GM19043 (cell line): ENCODE results near the gene TNFSF18.
A peak's percentile ranks its signal among the peaks of the same experiment; 100 is the strongest.

Source experiments
- ATAC-seq: cut with Tn5 transposase; IDR thresholded peaks from one replicate; pipeline ENCODE4 v1.9.1; 2021; ENCODE audit warnings: low read depth; ENCODE audit not compliant: unreplicated experiment

The TNFSF18 gene

DNA sequence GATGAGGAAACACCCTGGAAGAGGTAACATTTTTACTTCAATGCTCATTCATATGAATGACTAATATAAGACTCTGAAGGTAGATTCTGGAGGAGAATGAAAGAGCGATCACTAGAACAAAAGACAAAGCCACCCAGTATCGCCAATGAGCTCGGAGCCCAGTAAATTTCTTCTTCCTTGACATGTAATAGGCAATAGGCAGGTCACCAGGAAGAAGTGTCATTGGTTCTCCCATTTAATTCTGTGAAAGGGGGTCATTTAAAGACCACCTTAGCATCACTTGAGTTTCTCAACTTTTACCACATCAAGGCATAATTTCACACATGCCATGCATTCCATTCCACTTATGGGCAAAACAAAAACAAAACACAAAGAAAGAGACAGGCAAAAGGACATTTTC lies 7.9 kb downstream of the TNFSF18 start:
- no peak for ATAC-seq

DNA sequence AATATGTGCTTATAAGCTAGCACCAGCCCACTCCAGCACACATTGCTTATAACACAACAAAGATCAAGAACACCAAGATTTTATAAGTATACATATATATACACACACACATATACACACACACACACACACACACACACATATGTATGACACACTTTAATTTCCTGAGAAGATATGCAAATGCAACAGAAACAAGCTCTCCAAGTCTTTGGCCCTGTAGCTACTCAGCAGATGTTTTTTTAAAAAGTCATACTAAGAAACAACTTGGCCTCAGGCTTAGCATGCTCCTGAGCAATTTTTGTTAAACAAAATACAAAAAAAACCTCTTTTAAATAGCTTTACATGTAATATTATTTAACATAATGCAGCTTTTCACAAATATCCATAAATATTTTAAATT lies 11.1 kb downstream of the TNFSF18 start:
- ATAC-seq: no peak

DNA sequence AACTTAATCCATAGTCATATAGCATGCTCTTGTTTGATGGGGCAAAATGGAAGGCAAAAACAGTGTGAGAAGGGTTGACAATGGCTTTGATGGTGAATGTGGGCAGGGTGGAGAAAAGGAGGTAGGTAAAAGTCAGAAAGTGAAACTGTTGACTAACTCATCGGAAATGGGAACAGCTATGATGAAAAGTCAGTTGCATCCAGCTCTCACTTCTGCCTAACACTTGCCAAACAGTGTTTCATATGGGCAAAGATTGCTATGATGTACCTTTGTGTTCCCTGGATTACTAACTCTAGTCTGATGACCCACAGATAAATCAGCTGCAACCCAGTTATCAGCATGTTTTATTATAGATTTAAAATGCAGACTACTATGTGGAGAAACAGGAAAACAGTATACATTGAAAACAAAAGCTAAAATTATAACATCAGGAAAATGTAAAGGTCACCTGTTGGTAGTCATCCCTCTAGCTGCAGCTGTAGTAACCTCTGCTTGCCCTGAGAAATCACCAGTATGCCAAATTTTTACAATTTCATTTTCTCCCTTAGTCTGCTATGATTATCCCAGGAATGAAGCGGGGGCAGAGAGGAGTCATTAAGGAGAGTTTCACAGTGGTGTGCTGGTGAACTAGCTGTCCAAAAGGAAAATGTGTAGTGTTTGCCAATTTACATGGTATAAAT lies 11.7 kb downstream of the TNFSF18 start:
- no peak for ATAC-seq

DNA sequence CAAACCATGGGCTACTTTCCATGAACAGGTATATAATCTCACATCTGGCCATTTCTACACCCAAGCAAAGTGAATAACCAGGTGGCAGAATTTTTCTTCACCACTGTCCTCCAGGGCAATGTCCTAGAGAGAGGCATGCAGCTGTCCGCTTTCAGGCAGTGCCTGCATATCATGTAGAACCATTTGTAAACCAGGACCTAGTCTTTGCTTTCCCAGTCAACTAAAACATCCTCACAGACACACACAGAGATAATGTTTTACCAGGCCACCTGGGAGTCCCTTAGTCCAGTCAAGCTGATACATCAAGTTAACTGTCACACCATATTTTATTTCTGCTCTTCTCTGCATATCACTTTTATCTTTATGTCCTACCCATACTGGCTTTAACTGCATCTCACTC lies 26.2 kb downstream of the TNFSF18 start:
- ATAC-seq: no peak

DNA sequence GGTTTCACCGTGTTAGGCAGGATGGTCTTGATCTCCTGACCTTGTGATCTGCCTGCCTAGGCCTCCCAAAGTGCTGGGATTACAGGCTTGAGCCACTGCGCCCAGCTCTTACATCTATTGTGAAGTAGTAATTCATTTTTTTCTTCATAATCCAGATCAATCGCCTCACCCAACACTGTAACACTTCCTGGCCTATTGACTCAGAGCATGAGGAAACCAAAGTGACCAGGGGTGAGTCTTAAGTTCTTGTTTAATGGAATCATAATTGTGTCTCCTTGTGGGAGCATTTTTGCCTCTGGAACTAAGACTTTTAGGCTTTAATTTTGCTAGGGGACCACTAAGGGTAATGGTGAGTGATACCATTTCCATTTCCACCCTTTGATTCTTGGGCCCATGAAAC lies 27.4 kb downstream of the TNFSF18 start:
- ATAC-seq: no peak

DNA sequence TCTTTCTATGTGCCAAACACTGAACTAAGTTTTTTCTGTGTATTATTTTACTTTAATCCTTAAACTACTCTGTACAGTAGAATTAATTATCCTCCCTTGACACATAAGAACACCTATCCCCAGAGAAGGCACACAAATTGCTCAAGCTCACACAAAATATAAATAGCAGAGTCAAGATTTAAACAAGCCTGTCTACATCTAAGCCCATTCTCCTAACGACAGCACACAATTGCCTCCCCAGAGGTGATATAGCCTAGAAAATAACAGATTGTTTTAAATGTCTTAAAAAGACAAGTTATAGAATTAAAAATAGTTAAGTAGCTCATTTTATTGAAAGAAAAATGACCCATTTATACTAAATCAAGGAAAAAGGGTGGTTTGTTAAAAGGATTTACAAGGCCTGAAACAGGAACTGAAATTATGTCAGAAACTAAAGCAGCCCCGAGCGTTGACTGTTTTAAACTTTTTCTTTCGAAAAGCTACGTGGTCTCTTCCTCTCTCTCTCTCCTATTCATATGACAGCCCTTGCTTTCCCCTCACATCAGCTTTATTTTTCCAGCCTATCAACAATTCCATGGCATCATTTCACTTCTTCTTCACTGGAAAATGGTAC lies 30.5 kb downstream of the TNFSF18 start:
- ATAC-seq: peak; percentile 92

DNA sequence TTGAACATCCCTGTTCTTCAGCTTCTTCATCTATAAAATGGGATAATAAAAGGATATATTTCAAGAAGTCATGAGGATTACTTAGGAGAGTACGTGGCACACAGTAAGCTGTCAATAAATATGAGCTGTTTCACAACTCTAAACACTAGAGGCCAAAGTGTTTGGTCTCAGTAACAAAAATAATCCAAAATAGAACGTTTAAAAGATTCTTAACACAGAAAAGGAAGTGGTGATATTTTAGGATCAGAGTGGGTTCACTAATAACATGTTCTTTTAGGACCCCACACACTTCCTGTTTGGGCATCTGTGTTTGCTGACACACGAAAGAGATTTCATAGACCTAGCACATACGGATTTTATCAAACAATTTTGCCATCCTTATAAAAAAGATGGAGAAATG lies 32.9 kb downstream of the TNFSF18 start:
- ATAC-seq: no peak

DNA sequence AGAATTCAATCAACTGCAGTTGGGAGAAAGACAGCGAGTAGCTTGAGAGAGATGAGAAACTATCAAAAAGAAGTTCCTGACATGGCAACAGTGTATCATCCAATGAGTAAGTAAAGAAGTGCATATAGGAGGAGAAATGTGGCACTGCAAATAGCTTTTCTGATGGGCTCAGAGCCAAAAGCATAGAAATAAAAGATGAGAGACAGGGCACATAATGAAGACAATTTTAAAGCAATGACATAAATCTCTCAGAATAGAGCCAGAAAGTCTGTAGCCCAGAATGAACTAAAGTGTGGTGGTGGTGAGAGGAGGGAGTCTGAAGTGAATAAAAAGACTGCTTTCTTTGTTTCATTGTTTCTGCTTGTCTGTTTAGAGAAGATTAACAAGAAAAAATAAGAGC lies 34.3 kb downstream of the TNFSF18 start:
- no peak for ATAC-seq

DNA sequence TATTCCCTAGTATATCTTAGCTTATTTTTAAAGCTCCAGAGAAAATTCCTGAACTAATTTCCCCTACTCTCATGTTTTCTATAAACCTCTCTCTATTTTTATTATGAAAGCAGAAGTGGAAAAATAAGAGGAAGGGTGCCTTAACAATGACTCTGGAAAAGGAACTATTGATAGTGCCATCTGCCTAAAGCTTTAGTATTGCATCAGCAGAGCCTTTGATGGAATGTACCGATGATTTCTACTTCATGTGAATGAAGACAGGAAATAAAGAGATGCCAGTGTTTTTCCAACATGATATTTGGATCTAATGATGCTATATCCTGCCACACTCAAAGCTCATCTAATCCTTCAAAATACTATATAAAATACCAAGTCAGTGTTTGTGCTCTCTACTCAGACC lies 35.1 kb downstream of the TNFSF18 start:
- no peak for ATAC-seq

DNA sequence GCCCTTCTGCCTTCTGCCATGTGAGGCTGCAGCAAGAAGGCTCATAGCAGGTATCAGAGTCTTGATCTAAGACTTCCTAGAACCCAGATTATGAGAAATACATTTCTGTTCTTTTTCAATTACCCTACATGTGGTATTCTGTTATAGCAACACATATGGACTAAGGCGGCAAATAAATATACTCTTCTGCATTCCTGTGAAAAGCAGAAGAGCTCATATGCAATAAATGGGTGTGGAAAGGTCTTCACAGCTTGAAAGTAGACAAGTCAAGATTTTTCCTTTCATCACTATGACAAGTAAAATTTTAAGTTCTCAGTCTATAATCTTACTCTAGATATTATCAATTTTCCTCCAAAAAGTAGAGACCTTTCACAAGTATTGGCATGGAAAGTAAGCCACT lies 36.6 kb downstream of the TNFSF18 start:
- ATAC-seq: no peak

DNA sequence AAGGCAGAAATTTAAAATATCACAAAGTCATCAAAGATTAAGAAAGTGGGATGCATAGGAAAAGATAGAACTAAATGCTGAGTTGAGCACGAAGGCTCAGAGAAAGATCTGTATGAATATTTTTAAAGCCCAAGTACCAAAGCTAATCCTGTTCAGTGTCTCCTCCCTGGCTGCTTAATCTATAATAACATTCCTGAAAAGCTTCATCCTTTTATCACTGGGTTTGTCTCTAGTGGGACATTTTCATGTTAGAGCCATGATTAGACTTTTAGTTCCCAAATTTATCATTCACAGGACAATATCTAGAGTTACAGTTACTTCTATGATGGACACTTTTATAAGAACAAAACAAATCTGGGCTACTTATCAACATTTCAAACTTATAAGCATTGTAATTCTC lies 38.6 kb downstream of the TNFSF18 start:
- ATAC-seq: no peak

DNA sequence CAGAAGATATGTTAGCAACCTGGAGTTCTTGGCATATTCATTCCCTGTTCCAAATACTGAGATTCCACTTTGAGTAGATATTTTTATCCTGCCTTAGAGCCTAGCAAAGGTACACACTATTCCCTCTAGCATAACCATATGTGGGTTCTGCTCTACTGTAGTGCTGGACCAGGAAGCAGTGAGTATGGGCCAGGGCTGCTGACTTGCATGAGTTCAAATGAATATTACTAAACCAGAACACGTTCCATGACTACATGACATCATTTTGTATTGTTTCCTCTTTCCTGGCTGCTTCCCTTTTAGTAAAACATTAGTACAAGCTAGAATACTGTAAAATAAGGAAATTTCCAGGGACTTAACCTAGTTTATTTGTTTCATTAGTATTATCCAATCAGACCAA lies 41.1 kb downstream of the TNFSF18 start:
- ATAC-seq: no peak

DNA sequence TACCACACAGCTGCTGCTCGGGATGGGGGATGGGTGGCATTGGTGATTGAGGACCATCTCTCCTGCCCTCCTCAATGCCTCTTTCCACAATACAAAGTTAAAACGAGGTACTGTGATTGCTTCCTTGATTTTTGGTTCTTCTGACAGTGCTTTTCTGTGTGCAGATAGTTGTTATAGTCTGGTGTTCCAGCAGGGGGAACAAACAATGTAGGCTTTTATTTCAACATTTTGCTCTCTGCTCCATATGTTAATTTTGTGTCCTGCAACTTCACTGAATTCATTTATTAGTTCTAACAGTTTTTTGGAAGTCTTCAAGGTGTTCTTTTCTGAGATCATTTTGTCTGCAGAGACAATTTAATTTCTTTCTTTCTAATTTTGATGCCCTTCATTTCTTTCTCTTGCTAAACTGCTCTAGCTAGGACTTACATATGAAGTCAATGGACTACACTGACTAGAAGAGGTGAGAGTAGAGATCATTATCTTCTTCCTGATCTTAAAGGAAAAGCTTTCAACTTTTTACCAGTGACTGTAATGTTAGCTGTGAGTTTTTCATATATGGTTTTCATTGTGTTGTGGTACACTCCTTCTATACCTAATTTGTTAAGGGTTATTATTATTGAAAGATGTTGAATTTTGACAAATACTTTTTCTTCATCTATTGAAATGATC lies 45.4 kb downstream of the TNFSF18 start:
- ATAC-seq: no peak

DNA sequence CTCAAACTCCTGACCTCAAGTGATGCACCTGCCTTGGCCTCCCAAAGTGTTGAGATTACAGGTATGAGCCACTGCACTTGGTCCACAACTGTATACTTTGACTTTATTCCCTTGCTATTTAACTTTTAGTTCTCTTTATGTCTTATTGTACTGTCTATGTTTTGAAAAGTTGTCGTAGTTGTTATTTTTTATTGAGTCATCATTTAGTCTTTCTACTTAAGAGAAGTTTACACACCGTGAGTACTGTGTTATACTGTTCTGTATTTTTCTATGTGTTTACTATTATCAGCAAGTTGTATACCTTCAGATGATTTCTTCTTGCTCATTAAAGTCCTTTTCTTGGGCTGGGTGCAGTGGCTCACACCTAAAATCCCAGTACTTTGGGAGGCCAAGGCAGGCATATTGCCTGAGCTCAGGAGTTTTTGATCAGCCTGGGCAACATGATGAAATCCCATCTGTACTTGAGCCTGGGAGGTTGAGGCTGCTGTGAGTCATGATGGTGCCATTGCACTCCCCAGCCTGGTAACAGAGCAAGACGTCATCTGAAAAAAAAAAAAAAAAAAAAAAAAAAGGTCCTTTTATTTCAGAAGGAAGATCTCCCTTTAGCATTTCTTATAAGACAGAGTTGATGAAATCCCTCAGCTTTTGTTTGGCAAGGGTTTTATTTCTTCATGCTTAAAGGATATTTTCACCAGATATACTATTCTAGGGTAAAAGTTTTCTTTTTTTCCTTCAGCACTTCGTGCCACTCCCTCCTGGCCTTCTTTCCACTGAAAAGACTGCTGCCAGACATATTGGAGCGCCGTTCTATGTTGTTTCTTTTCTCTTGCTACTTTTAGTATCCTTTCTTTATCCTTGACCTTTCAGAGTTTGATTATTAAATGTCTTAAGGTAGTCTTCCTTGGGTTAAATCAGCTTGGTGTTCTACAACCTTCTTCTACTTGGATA lies 47.6 kb downstream of the TNFSF18 start:
- ATAC-seq: no peak

DNA sequence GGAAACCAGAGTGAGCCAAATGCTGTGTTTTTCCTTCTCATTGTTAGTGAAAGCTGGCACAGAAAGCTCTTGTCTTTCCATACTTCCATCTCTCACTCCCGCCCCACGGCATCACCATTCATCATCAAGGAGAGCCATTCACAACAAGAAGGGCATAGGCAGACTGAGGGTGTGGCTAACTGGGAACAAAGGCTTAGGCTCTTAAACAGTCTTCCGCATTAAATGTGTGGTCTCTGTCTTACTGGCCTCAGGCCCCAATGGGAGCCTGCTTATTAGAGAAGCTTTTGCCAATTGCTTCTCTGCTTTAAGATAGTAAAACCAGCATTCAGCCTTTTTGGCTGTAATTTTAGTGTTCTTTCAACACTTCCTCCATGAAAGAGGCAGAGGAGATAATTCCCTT lies 51.4 kb downstream of the TNFSF18 start:
- no peak for ATAC-seq

DNA sequence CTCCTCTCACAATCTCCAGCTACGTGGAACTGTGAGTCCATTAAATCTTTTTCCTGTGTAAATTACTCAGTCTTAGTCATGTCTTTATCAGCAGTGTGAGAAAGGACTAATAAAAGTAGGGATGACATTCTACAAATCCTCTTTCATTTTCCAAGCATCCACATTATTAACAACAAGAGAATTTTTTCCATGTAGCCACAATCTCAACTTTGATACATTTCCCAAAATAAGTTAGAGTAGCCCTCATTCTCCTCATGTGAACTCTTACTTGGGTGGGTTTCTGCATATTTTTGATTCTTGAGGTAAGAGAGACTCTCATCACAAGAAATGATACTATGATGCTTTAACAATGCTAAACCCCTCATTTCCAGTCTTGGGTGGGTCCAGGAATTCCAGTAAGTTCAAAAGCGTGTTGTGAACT lies 52.8 kb downstream of the TNFSF18 start:
- ATAC-seq: no peak

DNA sequence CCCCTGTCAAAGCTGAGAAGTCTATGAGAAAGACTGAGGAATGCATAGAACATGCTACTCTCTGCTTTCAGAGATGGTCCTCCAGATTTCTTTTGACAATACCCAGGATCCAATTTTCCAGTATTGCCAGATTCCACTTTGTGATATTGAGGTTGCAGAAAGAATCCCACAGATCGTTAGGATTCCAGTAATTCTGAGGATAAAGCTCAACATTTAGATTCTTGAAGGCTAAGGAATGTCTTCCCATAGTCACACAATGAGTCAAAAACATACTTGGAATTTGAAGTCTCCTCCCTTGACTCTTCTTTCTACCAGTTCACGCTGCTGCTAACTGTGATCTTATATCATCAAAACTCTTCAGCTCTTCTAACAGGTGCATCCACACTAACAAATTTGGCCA lies 57.1 kb downstream of the TNFSF18 start:
- ATAC-seq: no peak

DNA sequence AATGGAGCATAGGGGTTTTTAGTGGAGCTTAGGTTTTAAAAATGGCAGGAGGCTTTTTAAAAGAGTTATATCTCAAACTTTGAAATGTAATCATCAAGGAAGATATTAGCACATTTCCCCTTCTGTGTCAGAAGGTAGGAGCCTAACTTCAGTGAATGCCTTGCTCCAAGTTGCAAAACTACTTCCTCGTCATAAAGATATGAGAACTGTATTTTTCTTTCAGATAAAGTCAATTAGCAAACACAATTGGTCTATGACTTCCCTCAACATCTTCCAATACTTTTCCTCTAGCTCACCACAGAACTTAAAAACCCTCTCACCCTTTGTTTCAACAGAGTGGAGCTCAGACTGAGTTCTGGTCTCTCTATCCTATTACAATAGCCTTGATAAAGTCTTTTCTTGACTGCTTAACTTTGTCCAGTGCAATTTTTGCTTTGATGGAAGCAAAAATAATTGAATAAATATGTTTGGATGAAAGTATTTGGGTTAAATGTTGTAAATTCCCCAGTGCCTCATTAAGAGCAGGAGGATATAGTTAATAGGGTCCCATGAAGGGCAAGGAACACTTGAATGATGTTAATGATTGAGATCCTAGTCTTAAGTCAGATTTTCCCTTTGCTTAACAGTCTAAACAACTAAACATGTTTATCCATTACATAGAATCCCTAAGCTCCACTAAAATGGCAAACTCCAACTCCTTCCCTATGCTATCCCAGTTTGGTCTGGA lies 58.9 kb downstream of the TNFSF18 start:
- ATAC-seq: no peak

DNA sequence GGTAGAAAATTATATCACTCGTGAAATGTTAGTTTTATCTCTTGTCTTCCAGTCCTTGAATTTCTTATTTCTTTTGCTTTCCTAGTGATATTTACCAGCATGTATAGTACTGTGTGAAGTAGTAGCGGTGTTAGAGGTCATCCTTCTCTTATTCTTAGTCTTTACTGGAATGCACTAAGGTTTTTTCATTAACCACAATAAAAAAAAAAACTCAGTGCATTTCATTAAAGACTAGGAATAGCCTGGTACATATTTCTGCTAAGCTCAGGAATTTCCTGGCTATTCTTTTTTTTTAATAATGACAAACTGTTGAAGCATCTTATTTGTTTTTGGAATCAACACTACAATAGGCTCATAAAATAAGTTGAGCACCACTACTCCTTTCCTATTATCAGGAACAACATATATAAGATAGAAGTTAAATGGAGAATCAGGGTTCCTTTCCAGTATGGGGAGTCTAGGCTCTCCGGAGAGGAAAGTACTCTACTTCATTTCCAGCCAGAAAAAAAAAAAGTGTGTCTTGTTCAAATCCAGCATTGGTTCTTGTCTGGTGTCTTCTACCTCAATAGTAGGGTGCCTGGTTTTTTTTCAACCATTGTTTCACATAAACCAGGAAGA lies 60.0 kb downstream of the TNFSF18 start:
- no peak for ATAC-seq
